Endothelial cell of umbilical vein (primary cell): ENCODE data around the gene TSR1. TPM values are rescaled to one million over a fixed set of nuclear protein-coding genes. Genes with fewer than 3 reads are reported as not detected.

Experiments
- BruUV-seq: library from RNA; stranded (reverse); fragments of 400-500 nt; replicated peaks from 2 replicates; lab custom pipeline; 2021; lab: Mats Ljungman, UMichigan
- CTCF ChIA-PET: fragments of 300-600, 350-600 bp; sonication (Branson Sonifier 250); formaldehyde crosslinking; loops from one replicate; lab custom pipeline; 2021; ENCODE audit warnings: antibody characterized with exemption, inconsistent platforms; lab: Charles Lee
- POLR2A ChIA-PET: fragments of 300-600, 350-600 bp; sonication (Branson Sonifier 250); formaldehyde crosslinking; loops from one replicate; lab custom pipeline; 2021; ENCODE audit warnings: antibody characterized with exemption, inconsistent platforms; lab: Charles Lee
- DNase-seq: peaks from one replicate; pipeline ENCODE4 v3.0.0-alpha.2; 2011; ENCODE audit warnings: low read depth, low spot score
- FAIRE-seq: peaks from 2 replicates; lab custom pipeline; 2011; peaks lifted over from hg19 to GRCh38; lab: Jason Lieb, UNC
- H2AFZ ChIP-seq: 2 replicates; pipeline ENCODE4 v1.6.0; 2012; ENCODE audit warnings: low read depth, low read length, control low read depth, inconsistent platforms
- H3K27ac ChIP-seq: 2 replicates; pipeline ENCODE4 v1.5.1; 2011; ENCODE audit warnings: low read depth, mild to moderate bottlenecking, control low read depth, low read length, moderate library complexity; ENCODE audit not compliant: insufficient read depth
- H3K27me3 ChIP-seq, 2 experiments: 2 replicates each; pipeline versions ENCODE4 v1.6.0 to v1.6.1; 2011; ENCODE audit warnings: low read length in 2 of 2, mixed read lengths in 1 of 2; ENCODE audit not compliant: control insufficient read depth in 2 of 2, insufficient read depth in 2 of 2
- H3K36me3 ChIP-seq, 2 experiments: 2 replicates in 1 of 2; 3 replicates in 1 of 2; pipeline ENCODE4 v1.5.1; 2011; ENCODE audit warnings: low read length in 2 of 2, mild to moderate bottlenecking in 1 of 2, moderate library complexity in 1 of 2; ENCODE audit not compliant: control insufficient read depth in 2 of 2, insufficient read depth in 2 of 2; ENCODE audit errors: extremely low read depth in 1 of 2
- H3K4me1 ChIP-seq: 3 replicates; pipeline ENCODE4 v1.5.1; 2011; ENCODE audit warnings: mild to moderate bottlenecking, low read length; ENCODE audit not compliant: control insufficient read depth, insufficient read depth; ENCODE audit errors: extremely low read depth
- H3K4me2 ChIP-seq: 2 replicates; pipeline ENCODE4 v1.6.1; 2011; ENCODE audit warnings: low read length, control low read depth, mixed read lengths; ENCODE audit not compliant: insufficient read depth
- H3K4me3 ChIP-seq, 3 experiments: fragments of 200-600 bp in 1 of 3; sonication (generic), shearing (Covaris generic) in 1 of 3; replicated peaks in 1 of 3; 2 replicates each; pipeline ENCODE4 v1.5.1; 2011 to 2016; ENCODE audit warnings: control low read depth in 3 of 3, low read length in 3 of 3, mild to moderate bottlenecking in 2 of 3, inconsistent platforms in 1 of 3, low read depth in 1 of 3, moderate library complexity in 1 of 3; ENCODE audit not compliant: insufficient read depth in 1 of 3
- H3K79me2 ChIP-seq: 2 replicates; pipeline ENCODE4 v1.6.0; 2012; ENCODE audit warnings: low read length, inconsistent platforms; ENCODE audit not compliant: control insufficient read depth, insufficient read depth
- H3K9ac ChIP-seq: replicated peaks from 2 replicates; pipeline ENCODE3; 2011; ENCODE audit warnings: low read length, control low read depth; ENCODE audit not compliant: insufficient read depth; ENCODE audit errors: extremely low read depth
- H3K9me1 ChIP-seq: replicated peaks from 3 replicates; pipeline ENCODE4 v1.6.0; 2011; ENCODE audit warnings: mild to moderate bottlenecking, low read length; ENCODE audit not compliant: control insufficient read depth, insufficient read depth; ENCODE audit errors: extremely low read depth
- H3K9me3 ChIP-seq: replicated peaks from 2 replicates; pipeline ENCODE4 v1.5.1; 2012; ENCODE audit warnings: low read length, inconsistent platforms; ENCODE audit not compliant: control insufficient read depth, insufficient read depth
- H4K20me1 ChIP-seq: replicated peaks from 2 replicates; pipeline ENCODE3; 2011; ENCODE audit warnings: mild to moderate bottlenecking, low read length; ENCODE audit not compliant: control insufficient read depth, insufficient read depth; ENCODE audit errors: extremely low read depth
- CTCF ChIP-seq, 2 donors: IDR thresholded peaks; 1 replicate in 1 of 2; 2 replicates in 1 of 2; pipeline ENCODE4 v1.5.1; 2011; ENCODE audit warnings: low read length in 2 of 2, mild to moderate bottlenecking in 2 of 2, moderate library complexity in 2 of 2, control low read depth in 1 of 2, inconsistent platforms in 1 of 2, low read depth in 1 of 2; ENCODE audit not compliant: insufficient read depth in 1 of 2; ENCODE audit errors: extremely low read depth in 1 of 2
- EZH2 ChIP-seq: IDR thresholded peaks from 2 replicates; pipeline ENCODE4 v1.6.1; 2012; ENCODE audit warnings: borderline replicate concordance, low read depth, mild to moderate bottlenecking, moderate library complexity, low read length, inconsistent platforms; ENCODE audit not compliant: severe bottlenecking
- FOS ChIP-seq: IDR thresholded peaks from 2 replicates; pipeline ENCODE4 v1.6.1; 2011; ENCODE audit warnings: mild to moderate bottlenecking, low read length, moderate library complexity, borderline replicate concordance; ENCODE audit not compliant: insufficient read depth
- GATA2 ChIP-seq: IDR thresholded peaks from 2 replicates; pipeline ENCODE4 v1.7.0; 2011; ENCODE audit warnings: low read depth, mild to moderate bottlenecking, moderate library complexity, mixed read lengths, low read length; ENCODE audit not compliant: insufficient read length, insufficient read depth
- JUN ChIP-seq: IDR thresholded peaks from 2 replicates; pipeline ENCODE4 v1.6.1; 2011; ENCODE audit warnings: borderline replicate concordance, low read depth; ENCODE audit not compliant: insufficient read length, insufficient read depth
- MYC ChIP-seq: IDR thresholded peaks from one replicate; pipeline ENCODE4 v1.6.1; 2011; ENCODE audit warnings: mild to moderate bottlenecking, low read depth, low read length
- POLR2A ChIP-seq: IDR thresholded peaks from 2 replicates; pipeline ENCODE4 v1.6.1; 2012; ENCODE audit warnings: low read depth, mild to moderate bottlenecking, control low read depth, low read length
- POLR2AphosphoS5 ChIP-seq: IDR thresholded peaks from 2 replicates; pipeline ENCODE4 v1.6.1; 2012; ENCODE audit warnings: low read depth, mild to moderate bottlenecking, control low read depth, low read length, moderate library complexity; ENCODE audit not compliant: insufficient read depth
- dilution Hi-C: fragments of 300-500 bp; cut with MboI; formaldehyde crosslinking; loops from one replicate; pipeline ENCODE4 v1.15.0; 2019; ENCODE audit warnings: low sequenced_read_pairs; ENCODE audit not compliant: extremely low pct_ligation_motif_present
- intact Hi-C: fragments of 100-400 bp; cut with micrococcal nuclease; formaldehyde crosslinking; loops from one replicate; pipeline ENCODE4 v1.10.0; 2022
- polyA plus RNA-seq, 4 experiments: library from polyadenylated mRNA; depleted of rRNA in 3 of 4; stranded (reverse) in 3 of 4; unstranded in 1 of 4; fragments of >200 nt; gene quantifications; 2 replicates each; pipeline versions ENCODE4 v1.2.1 to v1.2.3, GENCODE V29; 2011 to 2012; ENCODE audit warnings: missing spikeins in 1 of 4
- total RNA-seq: library from RNA; stranded (reverse); gene quantifications from 2 replicates; pipeline ENCODE4 v1.2.3, GENCODE V29; 2021
- TF ChIP-seq, protein P1 (sequence below): IDR thresholded peaks from 2 replicates; pipeline ENCODE4 v1.6.1; 2011; ENCODE audit not compliant: insufficient read depth, insufficient read length

Gene TSR1
- total and polyA plus RNA-seq, 2 donors (not counting 3 experiments of a cell fraction or from before 2014, with no cell fraction given), result 6.2 to 39.9 TPM

DNA sequence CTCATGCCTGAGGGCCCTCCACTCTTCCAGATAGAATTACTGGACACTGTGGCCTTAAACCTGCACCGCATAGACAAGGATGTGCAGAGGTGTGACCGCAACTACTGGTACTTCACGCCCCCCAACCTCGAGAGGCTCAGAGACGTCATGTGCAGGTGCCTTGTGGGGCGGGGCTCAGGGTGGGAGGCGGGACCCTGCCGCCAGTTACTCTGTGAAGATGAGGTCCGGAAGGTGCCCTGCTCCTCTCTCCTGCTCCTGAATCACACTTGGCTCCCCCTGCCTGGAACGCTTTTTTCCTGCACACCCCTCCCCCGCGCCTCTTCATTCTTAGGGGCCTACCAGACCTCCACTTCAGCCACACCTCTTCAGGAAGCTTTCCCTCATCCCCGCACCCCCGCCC lies 39.9 kb upstream of the TSR1 start:
- H3K4me3 ChIP-seq, result no peak overlapping the region
- H3K4me2 ChIP-seq, result no peak overlapping the region
- no peak for DNase-seq
- BruUV-seq, result no TSS peak
- H3K79me2 ChIP-seq, result no peaks in the 10 kb centered on the region
- POLR2A ChIA-PET, result no interaction called here
- no peaks in the 10 kb centered on the region for H3K4me1 ChIP-seq
- no peak for FAIRE-seq
- no peak overlapping the region for H2AFZ ChIP-seq
- H3K9me3 ChIP-seq, result no peaks in the 10 kb centered on the region
- CTCF ChIA-PET, result interaction anchor here (15.2 kb wide), 1 partner anchor 39 kb away, joined by 909 read pairs; no protein-coding TSS in a partner anchor
- no peaks in the 10 kb centered on the region for H3K9me1 ChIP-seq
- no peak overlapping the region for H3K9ac ChIP-seq
- TF ChIP-seq FOS (no peak), JUN (no peak), POLR2AphosphoS5 (no peak), EZH2 (no peak), GATA2 (no peak), MYC (no peak), POLR2A (no peak), CTCF (IDR thresholded peaks at IDR 0.05; ENCODE audit: extremely low read depth in 1 of 2, insufficient read depth in 1 of 2, low read depth in 1 of 2, low read length in 2 of 2) (no peak)
- TF ChIP-seq, protein P1, sequence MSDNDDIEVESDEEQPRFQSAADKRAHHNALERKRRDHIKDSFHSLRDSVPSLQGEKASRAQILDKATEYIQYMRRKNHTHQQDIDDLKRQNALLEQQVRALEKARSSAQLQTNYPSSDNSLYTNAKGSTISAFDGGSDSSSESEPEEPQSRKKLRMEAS, result no peak
- dilution Hi-C loops, result no loop called here
- no peaks in the 10 kb centered on the region for H4K20me1 ChIP-seq
- no peak overlapping the region for H3K27ac ChIP-seq
- intact Hi-C loops, result no loop called here
- no peaks in the 10 kb centered on the region for H3K27me3 ChIP-seq
- peaks cover 0 to 37% of the 10 kb centered on the region in 2 experiments for H3K36me3 ChIP-seq
